PFSK-1 (cell line): ENCODE results near the gene AHR.

Experiments
- FOXP2 ChIP-seq: optimal IDR thresholded peaks from 2 replicates; pipeline ENCODE3; 2011; ENCODE audit warnings: borderline replicate concordance, control low read depth, inconsistent platforms; ENCODE audit not compliant: insufficient read depth; ENCODE audit errors: extremely low read length, extremely low read depth
- POLR2AphosphoS5 ChIP-seq: IDR thresholded peaks from 2 replicates; pipeline ENCODE4 v1.6.1; 2012; ENCODE audit warnings: low read depth, mild to moderate bottlenecking, control low read depth, low read length, moderate library complexity
- REST ChIP-seq, 2 experiments: IDR thresholded peaks; 2 replicates each; pipeline versions ENCODE4 v1.6.1 to v1.8.0; 2011 to 2012; ENCODE audit warnings: low read depth in 2 of 2, low read length in 2 of 2, control low read depth in 1 of 2, inconsistent platforms in 1 of 2, mild to moderate bottlenecking in 1 of 2, moderate library complexity in 1 of 2; ENCODE audit not compliant: insufficient read depth in 1 of 2
- SIN3A ChIP-seq: IDR thresholded peaks from 2 replicates; pipeline ENCODE4 v1.6.1; 2012; ENCODE audit warnings: mild to moderate bottlenecking, low read length, moderate library complexity, borderline replicate concordance; ENCODE audit not compliant: insufficient read depth
- TAF1 ChIP-seq: IDR thresholded peaks from 2 replicates; pipeline ENCODE4 v1.6.1; 2012; ENCODE audit warnings: low read length, control low read depth, borderline replicate concordance; ENCODE audit not compliant: insufficient read depth

AHR gene

GRCh38 chr7:17370901-17371585, 72.6 kb downstream of the AHR start:
- TF ChIP-seq FOXP2, result no peak
- no peak for TF ChIP-seq REST (IDR thresholded peaks at IDR 0.05; ENCODE audit: insufficient read depth in 1 of 2, low read depth in 2 of 2, low read length in 2 of 2)
- TF ChIP-seq POLR2AphosphoS5, result no peak
- no peak for TF ChIP-seq SIN3A
- no peak for TF ChIP-seq TAF1

GRCh38 chr7:17371671-17372524, 73.4 kb downstream of the AHR start:
- TF ChIP-seq REST (IDR thresholded peaks at IDR 0.05; ENCODE audit: insufficient read depth in 1 of 2, low read depth in 2 of 2, low read length in 2 of 2) (no peak), SIN3A (no peak), FOXP2 (no peak), TAF1 (no peak), POLR2AphosphoS5 (no peak)

- TF ChIP-seq POLR2AphosphoS5 (no peak), TAF1 (no peak), SIN3A (no peak), REST (IDR thresholded peaks at IDR 0.05; ENCODE audit: insufficient read depth in 1 of 2, low read depth in 2 of 2, low read length in 2 of 2) (no peak), FOXP2 (no peak)
These were observed 75.7 kb downstream of the AHR start for GRCh38 chr7:17374157-17374556.

GRCh38 chr7:17374654-17375053, 76.2 kb downstream of the AHR start:
- TF ChIP-seq REST (IDR thresholded peaks at IDR 0.05; ENCODE audit: insufficient read depth in 1 of 2, low read depth in 2 of 2, low read length in 2 of 2), result no peak
